Endodermal cell (in vitro differentiated cells): ENCODE results near the gene ACAD9. TPM values are rescaled to one million over a fixed set of nuclear protein-coding genes. Genes with fewer than 3 reads are reported as not detected.
"Not testable (repeated sequence)": the region's sequence is repeated elsewhere in the genome, so short reads cannot be mapped to it uniquely, and the experiment has no call there.

Source experiments
- DNase-seq: peaks from one replicate; pipeline ENCODE4 v3.0.0-alpha.2; 2017
- H3K27ac ChIP-seq: 2 replicates; pipeline ENCODE4 v1.5.1; 2013; ENCODE audit warnings: mild to moderate bottlenecking, low read depth, low read length, moderate library complexity
- H3K27me3 ChIP-seq: 2 replicates; pipeline ENCODE4 v1.6.1; 2013; ENCODE audit warnings: mild to moderate bottlenecking, low read length, moderate library complexity; ENCODE audit not compliant: insufficient read depth, control insufficient read depth, poor library complexity, severe bottlenecking
- H3K36me3 ChIP-seq: 2 replicates; pipeline ENCODE4 v1.7.0; 2013; ENCODE audit warnings: mild to moderate bottlenecking, low read length, moderate library complexity; ENCODE audit not compliant: control insufficient read depth, insufficient read depth
- H3K4me1 ChIP-seq: one replicate; pipeline ENCODE4 v1.7.0; 2013; ENCODE audit warnings: low read length; ENCODE audit not compliant: control insufficient read depth, insufficient read depth
- H3K4me3 ChIP-seq: 2 replicates; pipeline ENCODE4 v1.5.1; 2013; ENCODE audit warnings: mild to moderate bottlenecking, low read length, moderate library complexity
- H3K9ac ChIP-seq: 2 replicates; pipeline ENCODE4 v1.6.1; 2013; ENCODE audit warnings: mild to moderate bottlenecking, low read length, moderate library complexity; ENCODE audit not compliant: poor library complexity, severe bottlenecking; ENCODE audit errors: extremely low read depth
- H3K9me3 ChIP-seq: 2 replicates; pipeline ENCODE4 v1.6.1; 2013; ENCODE audit warnings: mild to moderate bottlenecking, low read length, moderate library complexity; ENCODE audit not compliant: control insufficient read depth
- H3K27ac Mint-ChIP-seq: 2 replicates; pipeline ENCODE4 v1.8.0; 2020; ENCODE audit warnings: mixed read lengths
- H3K27me3 Mint-ChIP-seq: 2 replicates; pipeline ENCODE4 v1.8.0; 2021; ENCODE audit warnings: mild to moderate bottlenecking, mixed read lengths; ENCODE audit not compliant: insufficient read depth
- H3K36me3 Mint-ChIP-seq: 2 replicates; pipeline ENCODE4 v1.8.0; 2020; ENCODE audit warnings: low read depth, mixed read lengths
- H3K4me1 Mint-ChIP-seq: 2 replicates; pipeline ENCODE4 v1.8.0; 2020; ENCODE audit warnings: mixed read lengths
- H3K4me3 Mint-ChIP-seq: 2 replicates; pipeline ENCODE4 v1.8.0; 2020; ENCODE audit warnings: mild to moderate bottlenecking, moderate library complexity, mixed read lengths
- H3K9me3 Mint-ChIP-seq: 2 replicates; pipeline ENCODE4 v1.8.0; 2020; ENCODE audit warnings: mild to moderate bottlenecking, mixed read lengths
- CTCF ChIP-seq: fragments of 200-600 bp; sonication (generic); conservative IDR thresholded peaks from 2 replicates; pipeline ENCODE4 v1.5.0; 2021; ENCODE audit warnings: antibody characterized with exemption, mild to moderate bottlenecking
- WGBS, 2 experiments: methylation state at CpG; one replicate each; pipeline versions ENCODE4 v1.1.5 to v1.1.7; 2013; ENCODE audit warnings: missing lambda C conversion rate in 2 of 2, mixed read lengths in 1 of 2; ENCODE audit not compliant: insufficient coverage in 1 of 2, insufficient read length in 1 of 2; 5-methylcytosine and 5-hydroxymethylcytosine counted together
- total RNA-seq, 2 donors: library from RNA; stranded (reverse); fragmentation: NEBNext Ultra II Directional in 1 of 2; extraction: Animal tissue kit (Norgen Biotek cat#: 25700) in 1 of 2; gene quantifications; 2 replicates in 1 of 2; 3 replicates in 1 of 2; pipeline ENCODE4 v1.2.1, GENCODE V29; 2021

ACAD9 gene
- total RNA-seq, 2 donors from 2014 or later: 48.0 to 52.1 TPM

GRCh38 chr3:128919988-128920387 is 40.6 kb downstream of the ACAD9 start:
- no peaks in the 10 kb centered on the region for H3K4me1 Mint-ChIP-seq

GRCh38 chr3:128922804-128923459 is 43.5 kb downstream of the ACAD9 start:
- TF ChIP-seq CTCF: no peak

More at GRCh38 chr3:128919988-128920387, 40.6 kb downstream of the ACAD9 start:
- H3K4me3 ChIP-seq: no peak overlapping the region
- H3K9me3 Mint-ChIP-seq: peaks cover 65% of the 10 kb centered on the region
- H3K27me3 Mint-ChIP-seq: peaks cover 16% of the 10 kb centered on the region
- no peak overlapping the region for H3K27ac Mint-ChIP-seq
- peaks cover 62% of the 10 kb centered on the region for H3K36me3 Mint-ChIP-seq
- H3K27ac ChIP-seq: no peak overlapping the region
- no peaks in the 10 kb centered on the region for H3K4me1 ChIP-seq
- DNase-seq: peak; percentile 7
- WGBS, 2 experiments: 87% methylated on average over 1 of the region's 1 CpG; no CpG with 5 or more reads in 1 of the 2 experiments
- TF ChIP-seq CTCF: no peak
- H3K27me3 ChIP-seq: no peaks in the 10 kb centered on the region
- H3K36me3 ChIP-seq: peaks cover 51% of the 10 kb centered on the region
- no peak overlapping the region for H3K4me3 Mint-ChIP-seq
- H3K9ac ChIP-seq: no peak overlapping the region
- peaks cover 55% of the 10 kb centered on the region for H3K9me3 ChIP-seq

GRCh38 chr3:128923576-128923975 is 44.2 kb downstream of the ACAD9 start:
- Histone ChIP-seq H3K27ac (no peak overlapping the region), H3K4me1 (no peaks in the 10 kb centered on the region), H3K27me3 (no peaks in the 10 kb centered on the region), H3K9ac (no peak overlapping the region), H3K4me3 (peak overlapping the region; percentile 10), H3K36me3 (peaks cover 15% of the 10 kb centered on the region), H3K9me3 (peaks cover 77% of the 10 kb centered on the region)
- Mint-ChIP-seq H3K27me3 (peaks cover 26% of the 10 kb centered on the region), H3K27ac (no peak overlapping the region), H3K9me3 (peaks cover 91% of the 10 kb centered on the region), H3K4me1 (no peaks in the 10 kb centered on the region), H3K4me3 (no peak overlapping the region), H3K36me3 (peaks cover 28% of the 10 kb centered on the region)
- no peak for DNase-seq
- WGBS, 2 experiments: 89 to 91% methylated on average over 1 to 2 of the region's 2 CpGs
- no peak for TF ChIP-seq CTCF

More at GRCh38 chr3:128922804-128923459, 43.5 kb downstream of the ACAD9 start:
- H3K4me3 ChIP-seq: peak overlapping the region; percentile 10
- DNase-seq: no peak
- peaks cover 26% of the 10 kb centered on the region for H3K27me3 Mint-ChIP-seq
- H3K36me3 ChIP-seq: peaks cover 21% of the 10 kb centered on the region
- peaks cover 77% of the 10 kb centered on the region for H3K9me3 ChIP-seq
- WGBS, 2 experiments: 91% methylated on average over 6 to 10 of the region's 10 CpGs
- no peak overlapping the region for H3K4me3 Mint-ChIP-seq
- peaks cover 35% of the 10 kb centered on the region for H3K36me3 Mint-ChIP-seq
- H3K9ac ChIP-seq: no peak overlapping the region
- no peak overlapping the region for H3K27ac ChIP-seq
- H3K9me3 Mint-ChIP-seq: peaks cover 90% of the 10 kb centered on the region
- no peak overlapping the region for H3K27ac Mint-ChIP-seq
- H3K4me1 Mint-ChIP-seq: no peaks in the 10 kb centered on the region
- no peaks in the 10 kb centered on the region for H3K27me3 ChIP-seq
- H3K4me1 ChIP-seq: no peaks in the 10 kb centered on the region

DNA sequence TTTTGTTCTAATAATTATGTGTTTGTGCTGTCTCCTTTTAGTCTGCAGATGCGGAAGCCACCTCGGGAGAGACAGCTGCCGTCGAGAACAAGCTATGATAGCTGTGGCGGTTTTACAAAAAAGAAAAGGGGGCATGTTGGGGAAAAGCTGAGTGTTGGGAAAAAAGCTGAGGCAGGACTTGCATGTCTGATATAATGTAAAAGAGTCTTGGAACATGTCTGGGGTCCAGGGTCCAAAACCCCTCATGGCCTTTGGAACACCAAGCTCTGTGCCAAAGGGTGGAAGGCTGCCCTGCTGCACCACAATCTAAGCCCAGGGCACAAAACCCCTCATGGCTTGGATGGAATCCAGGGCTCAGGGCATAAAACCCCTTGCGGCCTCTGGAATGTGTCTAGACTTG is 44.6 kb downstream of the ACAD9 start:
- H3K27ac ChIP-seq, H3K4me3 Mint-ChIP-seq, H3K4me1 ChIP-seq, H3K27me3 ChIP-seq, H3K4me1 Mint-ChIP-seq, DNase-seq, H3K9ac ChIP-seq, H3K27ac Mint-ChIP-seq: not testable (repeated sequence)
- peaks cover 24% of the 10 kb centered on the region for H3K36me3 Mint-ChIP-seq
- peak overlapping the region; percentile 10 for H3K4me3 ChIP-seq
- H3K9me3 Mint-ChIP-seq: peaks cover 88% of the 10 kb centered on the region
- peaks cover 77% of the 10 kb centered on the region for H3K9me3 ChIP-seq
- peaks cover 26% of the 10 kb centered on the region for H3K27me3 Mint-ChIP-seq
- 97% methylated on average over 6 of the region's 6 CpGs for WGBS, 2 experiments
- H3K36me3 ChIP-seq: peaks cover 11% of the 10 kb centered on the region
